ENCODE data around the gene DHCR24.

DNA sequence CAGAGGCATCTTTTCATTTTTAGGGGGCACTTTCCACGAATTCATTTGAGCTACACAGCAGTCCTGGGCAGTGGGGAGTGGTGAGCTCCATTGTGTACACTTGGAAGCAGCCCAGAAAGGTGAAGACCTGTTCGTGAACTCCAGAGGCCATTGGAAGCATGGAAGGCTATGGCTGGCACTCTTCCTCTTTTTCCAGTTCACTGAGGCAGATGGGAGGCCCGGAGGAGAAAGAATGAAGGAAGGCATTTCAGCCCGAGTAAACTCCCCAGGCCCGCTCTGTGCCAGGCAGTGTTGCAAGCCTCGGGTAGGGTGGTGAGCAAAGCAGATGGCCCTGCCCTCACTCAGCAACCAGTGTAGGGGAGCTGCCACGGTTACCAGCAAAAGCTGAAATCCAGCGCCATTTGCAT, 673 bp upstream of the DHCR24 start:
- TF ChIP-seq, protein P1, sequence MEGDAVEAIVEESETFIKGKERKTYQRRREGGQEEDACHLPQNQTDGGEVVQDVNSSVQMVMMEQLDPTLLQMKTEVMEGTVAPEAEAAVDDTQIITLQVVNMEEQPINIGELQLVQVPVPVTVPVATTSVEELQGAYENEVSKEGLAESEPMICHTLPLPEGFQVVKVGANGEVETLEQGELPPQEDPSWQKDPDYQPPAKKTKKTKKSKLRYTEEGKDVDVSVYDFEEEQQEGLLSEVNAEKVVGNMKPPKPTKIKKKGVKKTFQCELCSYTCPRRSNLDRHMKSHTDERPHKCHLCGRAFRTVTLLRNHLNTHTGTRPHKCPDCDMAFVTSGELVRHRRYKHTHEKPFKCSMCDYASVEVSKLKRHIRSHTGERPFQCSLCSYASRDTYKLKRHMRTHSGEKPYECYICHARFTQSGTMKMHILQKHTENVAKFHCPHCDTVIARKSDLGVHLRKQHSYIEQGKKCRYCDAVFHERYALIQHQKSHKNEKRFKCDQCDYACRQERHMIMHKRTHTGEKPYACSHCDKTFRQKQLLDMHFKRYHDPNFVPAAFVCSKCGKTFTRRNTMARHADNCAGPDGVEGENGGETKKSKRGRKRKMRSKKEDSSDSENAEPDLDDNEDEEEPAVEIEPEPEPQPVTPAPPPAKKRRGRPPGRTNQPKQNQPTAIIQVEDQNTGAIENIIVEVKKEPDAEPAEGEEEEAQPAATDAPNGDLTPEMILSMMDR (conservative IDR thresholded peaks at IDR 0.05; ENCODE audit: low read depth in 2 of 2), result no peak
- TF ChIP-seq NANOG (IDR thresholded peaks at IDR 0.05; ENCODE audit: borderline replicate concordance) (no peak), EZH2 (IDR thresholded peaks at IDR 0.05; ENCODE audit: low read depth, unreplicated experiment) (no peak)
